Transverse colon (tissue), 4 donors: ENCODE results near the gene KRTAP5-9. TPM values are rescaled to one million over a fixed set of nuclear protein-coding genes. Genes with fewer than 3 reads are reported as not detected.

Experiments used
- DNase-seq: peaks from one replicate; pipeline ENCODE4 v3.0.0-alpha.2; 2019
- H3K27ac ChIP-seq, 4 donors: fragments of 200-600 bp; sonication (generic); 2 replicates each; pipeline ENCODE4 v1.5.1; 2016 to 2018; ENCODE audit warnings: inconsistent platforms in 4 of 4
- H3K27me3 ChIP-seq: fragments of 200-600 bp; sonication (generic); 2 replicates; pipeline ENCODE4 v1.5.1; 2017; ENCODE audit warnings: inconsistent platforms
- H3K36me3 ChIP-seq, 4 donors: fragments of 200-600 bp; sonication (generic); 2 replicates each; pipeline ENCODE4 v1.5.1; 2017 to 2019; ENCODE audit warnings: inconsistent platforms in 4 of 4
- H3K4me1 ChIP-seq, 4 donors: fragments of 200-600 bp; sonication (generic); 2 replicates each; pipeline ENCODE4 v1.5.1; 2017 to 2020; ENCODE audit warnings: inconsistent platforms in 4 of 4
- H3K4me3 ChIP-seq, 4 donors: fragments of 200-600 bp; sonication (generic); 1 replicate in 1 of 4; 2 replicates in 3 of 4; pipeline versions ENCODE4 v1.5.1 to v1.6.1; 2017 to 2019; ENCODE audit warnings: inconsistent platforms in 4 of 4
- H3K9me3 ChIP-seq, 2 donors: fragments of 200-600 bp; sonication (generic); 2 replicates each; pipeline ENCODE4 v1.5.1; 2017 to 2019; ENCODE audit warnings: inconsistent platforms in 2 of 2
- CTCF ChIP-seq, 5 experiments: fragments of 200-600 bp in 3 of 5; fragments of 450-650 bp in 2 of 5; sonication (generic) in 3 of 5; IDR thresholded peaks; 1 replicate in 2 of 5; 2 replicates in 3 of 5; pipeline ENCODE4 v1.5.1; 2016 to 2017; ENCODE audit warnings: antibody characterized with exemption in 5 of 5, inconsistent platforms in 3 of 5, mild to moderate bottlenecking in 2 of 5, moderate library complexity in 1 of 5
- EP300 ChIP-seq: sonication (generic); formaldehyde crosslinking; IDR thresholded peaks from one replicate; pipeline ENCODE4 v1.6.1; 2017; ENCODE audit warnings: antibody characterized with exemption, low read depth
- POLR2A ChIP-seq: fragments of 450-650 bp; IDR thresholded peaks from one replicate; pipeline ENCODE4 v1.6.1; 2016; ENCODE audit warnings: antibody characterized with exemption, mild to moderate bottlenecking, moderate library complexity
- POLR2AphosphoS5 ChIP-seq, 3 donors: sonication (generic); formaldehyde crosslinking; IDR thresholded peaks; one replicate each; pipeline ENCODE4 v1.6.1; 2016; ENCODE audit warnings: antibody characterized with exemption in 3 of 3
- WGBS, 2 donors: methylation state at CpG; one replicate each; pipeline ENCODE4 v1.1.5; 2018; ENCODE audit warnings: low coverage in 1 of 2; 5-methylcytosine and 5-hydroxymethylcytosine counted together
- in situ Hi-C, 4 donors: fragments of 200-750 bp; cut with MboI; loops; one replicate each; pipeline versions ENCODE4 v1.15.0 to v1.15.1; 2017; ENCODE audit warnings: low sequenced_read_pairs in 3 of 4, low pct_ligation_motif_present in 1 of 4, low pct_unique_long_range_greater_than_20kb in 1 of 4
- intact Hi-C: fragments of 100-400 bp; cut with DNase I; formaldehyde crosslinking; loops from one replicate; pipeline ENCODE4 v1.15.1; 2023; ENCODE audit warnings: low total_unique reads
- total RNA-seq, 4 donors: library from RNA; depleted of rRNA; stranded (reverse); fragments of >200 nt; gene quantifications; one replicate each; pipeline ENCODE4 v1.1.0, GENCODE V29; 2016

Gene KRTAP5-9
- total RNA-seq, 4 donors from 2014 or later: 0.41 to 0.79 TPM; not detected in 2

- Histone ChIP-seq H3K4me1 (no peaks in the 10 kb centered on the region), H3K36me3 (peaks cover 0 to 27% (median 11%) of the 10 kb centered on the region in 4 donors), H3K27me3 (no peaks in the 10 kb centered on the region), H3K9me3 (peaks cover 12 to 19% of the 10 kb centered on the region in 2 donors), H3K27ac (no peak overlapping the region), H3K4me3 (no peak overlapping the region)
- in situ Hi-C loops: no loop called here
- TF ChIP-seq EP300: no peak
- TF ChIP-seq CTCF (IDR thresholded peaks at IDR 0.05): no peak
- TF ChIP-seq POLR2A: no peak
- TF ChIP-seq POLR2AphosphoS5 (IDR thresholded peaks at IDR 0.05): no peak
- WGBS, 2 donors: 64 to 70% methylated on average over 2 of the region's 2 CpGs
- DNase-seq: no peak
- intact Hi-C loops: no loop called here
Measured at GRCh38 chr11:71505001-71505400, 43.2 kb upstream of the KRTAP5-9 start.

GRCh38 chr11:71505781-71506180 is 42.4 kb upstream of the KRTAP5-9 start:
- H3K27ac ChIP-seq: no peak overlapping the region
- H3K36me3 ChIP-seq: peaks cover 0 to 25% (median 9%) of the 10 kb centered on the region in 4 donors
- H3K4me1 ChIP-seq: no peaks in the 10 kb centered on the region
- TF ChIP-seq POLR2AphosphoS5 (IDR thresholded peaks at IDR 0.05) (no peak), CTCF (IDR thresholded peaks at IDR 0.05) (no peak), POLR2A (no peak), EP300 (no peak)
- intact Hi-C loops (no loop called here), in situ Hi-C loops (no loop called here)
- no peaks in the 10 kb centered on the region for H3K27me3 ChIP-seq
- 72 to 90% methylated on average over 3 to 9 of the region's 9 CpGs for WGBS, 2 donors
- DNase-seq: no peak
- peaks cover 12 to 24% of the 10 kb centered on the region in 2 donors for H3K9me3 ChIP-seq
- no peak overlapping the region for H3K4me3 ChIP-seq

GRCh38 chr11:71507102-71507501 is 41.1 kb upstream of the KRTAP5-9 start:
- in situ Hi-C loops: no loop called here

More at GRCh38 chr11:71507102-71507501, 41.1 kb upstream of the KRTAP5-9 start:
- no peak for TF ChIP-seq CTCF (IDR thresholded peaks at IDR 0.05)
- TF ChIP-seq POLR2AphosphoS5 (IDR thresholded peaks at IDR 0.05): no peak
- TF ChIP-seq POLR2A: no peak
- Histone ChIP-seq H3K36me3 (peaks cover 0 to 12% (median 5%) of the 10 kb centered on the region in 4 donors), H3K27me3 (no peaks in the 10 kb centered on the region), H3K9me3 (peaks cover 12 to 24% of the 10 kb centered on the region in 2 donors), H3K4me3 (no peak overlapping the region), H3K27ac (no peak overlapping the region), H3K4me1 (no peaks in the 10 kb centered on the region)
- WGBS, 2 donors: 87 to 94% methylated on average over 5 of the region's 5 CpGs
- DNase-seq: no peak
- intact Hi-C loops: no loop called here
